ENCODE data around the gene COX20. TPM values are rescaled to one million over a fixed set of nuclear protein-coding genes. Genes with fewer than 3 reads are reported as not detected.

The COX20 gene
- total and polyA plus RNA-seq, 10 of the 15 experiments (the other 5 are each of a cell fraction or from before 2014, with no cell fraction given) = 22.8 to 112 (median 52.7) TPM

DNA sequence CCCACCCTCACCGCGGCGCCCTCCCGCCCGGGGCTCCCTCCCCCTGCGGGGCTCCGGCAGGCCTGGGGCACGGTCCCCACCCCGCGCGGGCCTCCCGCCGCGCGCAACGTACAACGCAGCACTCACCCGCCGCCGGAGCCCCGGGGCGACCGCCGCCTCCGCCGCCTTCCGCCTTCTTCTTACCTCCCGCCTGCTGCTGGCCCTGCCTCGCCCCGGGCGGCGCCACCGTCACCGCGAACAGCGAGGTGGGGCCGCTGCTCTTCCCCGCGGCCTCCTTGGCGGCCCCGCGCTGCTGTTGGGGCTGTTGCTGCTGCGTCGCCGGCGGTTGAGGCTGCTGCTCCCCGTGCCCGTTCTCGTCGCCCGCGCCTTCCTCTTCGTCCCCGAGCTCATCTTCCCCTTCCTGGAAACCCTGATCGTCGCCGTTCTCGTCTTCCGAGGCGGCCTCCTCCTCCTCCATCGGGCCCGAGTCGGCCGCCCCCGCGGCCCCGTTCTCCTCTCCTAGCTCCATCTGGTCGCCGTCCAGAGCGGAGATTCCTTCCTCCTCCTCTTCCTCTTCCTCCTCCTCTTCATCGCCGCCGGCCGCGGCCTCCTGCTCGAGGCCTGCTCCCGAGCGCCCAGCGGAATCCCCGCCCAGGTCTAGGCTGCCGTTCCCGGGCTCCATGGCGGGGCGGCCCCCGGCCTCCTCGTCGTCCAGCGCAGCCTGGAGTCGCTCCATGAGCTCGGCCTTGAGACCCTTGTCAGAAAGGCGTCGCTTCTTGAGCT is 28.2 kb downstream of the COX20 start (continued):
- TF ChIP-seq ZBTB40 (IDR thresholded peaks at IDR 0.05; ENCODE audit: borderline replicate concordance) (no peak), JUND (IDR thresholded peaks at IDR 0.05; ENCODE audit: low read depth, low read length) (no peak), POLR2A (IDR thresholded peaks at IDR 0.05; ENCODE audit: low read depth, low read length) (peak; percentile 68), POLR2AphosphoS5 (IDR thresholded peaks at IDR 0.05; ENCODE audit: low read length) (peak; percentile 50), E2F8 (IDR thresholded peaks at IDR 0.05; ENCODE audit: low read depth, partially characterized antibody) (no peak), TCF7 (IDR thresholded peaks at IDR 0.05; ENCODE audit: borderline replicate concordance) (no peak), RBBP5 (conservative IDR thresholded peaks at IDR 0.05) (no peak), MTA3 (IDR thresholded peaks at IDR 0.05; ENCODE audit: borderline replicate concordance, low read length) (no peak), TBL1XR1 (IDR thresholded peaks at IDR 0.05; ENCODE audit: low read depth, low read length) (no peak), EGR1 (IDR thresholded peaks at IDR 0.05; ENCODE audit: borderline replicate concordance in 1 of 2, low read depth in 2 of 2, low read length in 2 of 2) (peak in 1 of 2 experiments; percentile 44; a peak in 1 of 3 replicates)
